Endodermal cell (in vitro differentiated cells): ENCODE results near the gene IFIT2. TPM values are rescaled to one million over a fixed set of nuclear protein-coding genes. Genes with fewer than 3 reads are reported as not detected.

Experiments
- DNase-seq: peaks from one replicate; pipeline ENCODE4 v3.0.0-alpha.2; 2017
- H3K27ac ChIP-seq: 2 replicates; pipeline ENCODE4 v1.5.1; 2013; ENCODE audit warnings: mild to moderate bottlenecking, low read depth, low read length, moderate library complexity
- H3K27me3 ChIP-seq: 2 replicates; pipeline ENCODE4 v1.6.1; 2013; ENCODE audit warnings: mild to moderate bottlenecking, low read length, moderate library complexity; ENCODE audit not compliant: insufficient read depth, control insufficient read depth, poor library complexity, severe bottlenecking
- H3K36me3 ChIP-seq: 2 replicates; pipeline ENCODE4 v1.7.0; 2013; ENCODE audit warnings: mild to moderate bottlenecking, low read length, moderate library complexity; ENCODE audit not compliant: control insufficient read depth, insufficient read depth
- H3K4me1 ChIP-seq: one replicate; pipeline ENCODE4 v1.7.0; 2013; ENCODE audit warnings: low read length; ENCODE audit not compliant: control insufficient read depth, insufficient read depth
- H3K4me3 ChIP-seq: 2 replicates; pipeline ENCODE4 v1.5.1; 2013; ENCODE audit warnings: mild to moderate bottlenecking, low read length, moderate library complexity
- H3K9ac ChIP-seq: 2 replicates; pipeline ENCODE4 v1.6.1; 2013; ENCODE audit warnings: mild to moderate bottlenecking, low read length, moderate library complexity; ENCODE audit not compliant: poor library complexity, severe bottlenecking; ENCODE audit errors: extremely low read depth
- H3K9me3 ChIP-seq: 2 replicates; pipeline ENCODE4 v1.6.1; 2013; ENCODE audit warnings: mild to moderate bottlenecking, low read length, moderate library complexity; ENCODE audit not compliant: control insufficient read depth
- H3K27ac Mint-ChIP-seq: 2 replicates; pipeline ENCODE4 v1.8.0; 2020; ENCODE audit warnings: mixed read lengths
- H3K27me3 Mint-ChIP-seq: 2 replicates; pipeline ENCODE4 v1.8.0; 2021; ENCODE audit warnings: mild to moderate bottlenecking, mixed read lengths; ENCODE audit not compliant: insufficient read depth
- H3K36me3 Mint-ChIP-seq: 2 replicates; pipeline ENCODE4 v1.8.0; 2020; ENCODE audit warnings: low read depth, mixed read lengths
- H3K4me1 Mint-ChIP-seq: 2 replicates; pipeline ENCODE4 v1.8.0; 2020; ENCODE audit warnings: mixed read lengths
- H3K4me3 Mint-ChIP-seq: 2 replicates; pipeline ENCODE4 v1.8.0; 2020; ENCODE audit warnings: mild to moderate bottlenecking, moderate library complexity, mixed read lengths
- H3K9me3 Mint-ChIP-seq: 2 replicates; pipeline ENCODE4 v1.8.0; 2020; ENCODE audit warnings: mild to moderate bottlenecking, mixed read lengths
- CTCF ChIP-seq: fragments of 200-600 bp; sonication (generic); conservative IDR thresholded peaks from 2 replicates; pipeline ENCODE4 v1.5.0; 2021; ENCODE audit warnings: antibody characterized with exemption, mild to moderate bottlenecking
- WGBS, 2 experiments: methylation state at CpG; one replicate each; pipeline versions ENCODE4 v1.1.5 to v1.1.7; 2013; ENCODE audit warnings: missing lambda C conversion rate in 2 of 2, mixed read lengths in 1 of 2; ENCODE audit not compliant: insufficient coverage in 1 of 2, insufficient read length in 1 of 2; 5-methylcytosine and 5-hydroxymethylcytosine counted together
- total RNA-seq, 2 donors: library from RNA; stranded (reverse); fragmentation: NEBNext Ultra II Directional in 1 of 2; extraction: Animal tissue kit (Norgen Biotek cat#: 25700) in 1 of 2; gene quantifications; 2 replicates in 1 of 2; 3 replicates in 1 of 2; pipeline ENCODE4 v1.2.1, GENCODE V29; 2021

IFIT2 gene
- total RNA-seq, 2 donors from 2014 or later = 0.37 TPM; not detected in 1

GRCh38 chr10:89280508-89280907, 21.3 kb upstream of the IFIT2 start:
- no peak overlapping the region for H3K27ac Mint-ChIP-seq
- no peak overlapping the region for H3K27ac ChIP-seq

GRCh38 chr10:89281606-89282395, 20.0 kb upstream of the IFIT2 start:
- Mint-ChIP-seq H3K4me1 (peaks cover 45% of the 10 kb centered on the region), H3K27ac (no peak overlapping the region), H3K9me3 (peaks cover 19% of the 10 kb centered on the region), H3K36me3 (peaks cover 8% of the 10 kb centered on the region), H3K27me3 (no peaks in the 10 kb centered on the region), H3K4me3 (no peak overlapping the region)
- Histone ChIP-seq H3K27ac (no peak overlapping the region), H3K9me3 (no peaks in the 10 kb centered on the region), H3K4me1 (peaks cover 5% of the 10 kb centered on the region), H3K4me3 (no peak overlapping the region), H3K9ac (no peak overlapping the region), H3K36me3 (no peaks in the 10 kb centered on the region), H3K27me3 (no peaks in the 10 kb centered on the region)
- WGBS, 2 experiments = 87% methylated on average over 2 to 4 of the region's 4 CpGs
- no peak for TF ChIP-seq CTCF
- no peak for DNase-seq

More at GRCh38 chr10:89280508-89280907, 21.3 kb upstream of the IFIT2 start:
- H3K27me3 ChIP-seq = no peaks in the 10 kb centered on the region
- TF ChIP-seq CTCF = no peak
- no peaks in the 10 kb centered on the region for H3K9me3 ChIP-seq
- Mint-ChIP-seq H3K4me1 (peaks cover 51% of the 10 kb centered on the region), H3K36me3 (no peaks in the 10 kb centered on the region), H3K27me3 (no peaks in the 10 kb centered on the region), H3K9me3 (peaks cover 6% of the 10 kb centered on the region), H3K4me3 (no peak overlapping the region)
- no peaks in the 10 kb centered on the region for H3K36me3 ChIP-seq
- peaks cover 5% of the 10 kb centered on the region for H3K4me1 ChIP-seq
- no peak overlapping the region for H3K4me3 ChIP-seq
- no peak for DNase-seq
- H3K9ac ChIP-seq = no peak overlapping the region
- WGBS, 2 experiments = 80 to 98% methylated on average over 1 to 3 of the region's 3 CpGs

- H3K27me3 Mint-ChIP-seq = no peaks in the 10 kb centered on the region
- no peaks in the 10 kb centered on the region for H3K4me1 ChIP-seq
- H3K27ac ChIP-seq = peak overlapping the region; percentile 3
- H3K36me3 ChIP-seq = no peaks in the 10 kb centered on the region
- no peak overlapping the region for H3K9ac ChIP-seq
- H3K36me3 Mint-ChIP-seq = peaks cover 8% of the 10 kb centered on the region
- H3K27me3 ChIP-seq = no peaks in the 10 kb centered on the region
- DNase-seq = no peak
- H3K4me1 Mint-ChIP-seq = peaks cover 30% of the 10 kb centered on the region
- no peak overlapping the region for H3K4me3 ChIP-seq
- H3K9me3 ChIP-seq = no peaks in the 10 kb centered on the region
- peak overlapping the region; percentile 7 for H3K27ac Mint-ChIP-seq
- WGBS, 2 experiments = 88 to 100% methylated on average over 1 to 6 of the region's 6 CpGs
- peaks cover 19% of the 10 kb centered on the region for H3K9me3 Mint-ChIP-seq
- H3K4me3 Mint-ChIP-seq = no peak overlapping the region
- TF ChIP-seq CTCF = no peak
These were observed 18.6 kb upstream of the IFIT2 start for GRCh38 chr10:89283025-89283935.
